GM21447 (cell line): Measurements from ENCODE around the gene MCL1.
A peak's percentile ranks its signal among the peaks of the same experiment; 100 is the strongest.
"Not testable (repeated sequence)": the region's sequence is repeated elsewhere in the genome, so short reads cannot be mapped to it uniquely, and the experiment has no call there.

Experiments used
- ATAC-seq: cut with Tn5 transposase; IDR thresholded peaks from one replicate; pipeline ENCODE4 v1.9.1; 2021; ENCODE audit not compliant: unreplicated experiment

Gene MCL1

DNA sequence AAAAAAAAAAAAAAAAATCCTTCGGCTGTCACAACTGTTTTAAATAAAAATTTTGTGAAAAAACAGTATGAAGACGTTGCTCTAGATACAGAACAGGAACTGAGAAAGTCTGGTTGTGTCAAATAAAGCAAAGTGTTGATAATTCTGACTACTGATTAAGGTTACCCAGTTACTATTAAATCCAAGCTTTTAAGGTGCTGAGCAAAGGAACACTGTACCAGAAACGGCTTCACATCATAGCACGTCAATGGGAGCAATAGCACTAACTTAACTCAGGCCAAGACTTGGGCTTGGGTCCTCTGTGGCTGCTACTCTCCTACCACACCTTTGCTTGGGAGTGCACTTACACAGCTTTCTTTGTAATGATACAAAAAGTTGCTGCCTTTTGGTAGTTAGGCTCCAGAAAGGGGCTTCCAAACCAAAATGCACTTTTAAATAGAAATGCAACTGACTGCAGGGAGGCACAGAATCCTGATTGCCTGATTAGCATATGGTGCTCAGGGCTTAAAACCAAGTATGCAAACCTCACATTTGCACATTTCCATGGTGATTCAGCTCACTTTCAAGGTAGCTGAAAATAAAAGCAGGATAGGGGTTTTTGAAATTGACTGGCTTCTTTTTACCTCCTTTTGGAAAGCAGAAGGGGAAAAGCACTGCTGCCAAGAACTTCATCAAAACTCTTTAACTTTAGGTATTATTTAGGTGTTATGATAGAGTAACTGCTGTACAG lies 6.3 kb downstream of the MCL1 start:
- no peak for ATAC-seq

DNA sequence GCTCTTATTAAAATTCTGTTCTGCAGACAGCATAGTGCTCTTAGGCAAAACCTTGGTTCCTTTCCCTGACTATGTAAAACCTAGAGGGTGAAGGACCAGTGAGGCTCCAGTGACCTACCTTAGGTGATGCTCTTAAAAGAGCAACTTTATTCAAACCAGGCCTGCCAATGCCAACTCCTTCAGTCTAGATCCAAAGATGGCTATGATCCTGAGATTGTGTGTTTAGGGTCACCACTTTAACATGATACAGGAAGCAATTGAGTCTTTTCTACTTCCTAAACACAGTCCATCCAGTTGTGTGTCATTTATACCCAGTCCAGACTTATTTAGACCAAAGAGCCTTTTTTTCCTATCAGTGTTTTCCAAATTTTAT lies 10.8 kb downstream of the MCL1 start:
- no peak for ATAC-seq

DNA sequence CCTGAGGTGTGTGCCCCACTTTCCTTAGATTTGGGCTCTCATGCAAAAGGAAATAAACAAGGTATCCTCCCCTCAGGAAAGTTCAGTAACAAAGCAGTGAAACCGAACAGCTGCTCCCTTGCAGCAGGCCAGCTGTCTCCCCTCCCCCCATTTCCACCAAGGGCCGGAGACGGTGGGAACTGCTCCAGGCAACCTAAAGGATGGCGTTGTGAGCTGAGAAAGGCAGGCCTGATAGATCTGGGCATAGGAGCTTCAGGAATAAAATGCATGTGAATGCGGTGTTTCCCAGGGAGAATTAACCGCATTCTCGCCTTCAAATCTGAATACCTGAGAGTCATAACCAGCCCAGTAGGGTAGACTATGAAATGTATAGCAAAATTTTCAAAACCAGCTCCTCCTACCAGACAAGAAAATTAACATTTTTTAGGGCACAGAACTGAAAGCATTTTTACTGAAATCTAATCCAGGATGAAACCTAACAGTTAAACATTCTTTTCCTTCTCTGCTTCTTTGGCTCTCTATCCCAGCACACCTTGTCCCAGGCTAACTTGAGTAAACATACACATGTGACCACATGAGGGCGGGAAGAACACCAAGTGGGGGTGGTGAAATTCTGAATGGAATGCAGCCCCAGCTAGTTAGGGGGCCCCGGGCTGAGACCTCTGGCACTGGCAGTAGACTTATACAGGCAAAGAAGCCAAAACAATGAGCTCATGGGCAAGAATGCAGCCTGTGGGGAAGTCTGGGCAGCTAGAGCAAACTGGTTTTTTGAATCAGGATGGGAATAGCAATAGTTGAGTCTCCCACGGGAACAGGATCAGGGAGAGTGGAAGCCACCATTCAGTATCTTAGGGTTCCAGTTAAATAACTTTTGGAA lies 11.5 kb downstream of the MCL1 start:
- peak; percentile 11 for ATAC-seq

DNA sequence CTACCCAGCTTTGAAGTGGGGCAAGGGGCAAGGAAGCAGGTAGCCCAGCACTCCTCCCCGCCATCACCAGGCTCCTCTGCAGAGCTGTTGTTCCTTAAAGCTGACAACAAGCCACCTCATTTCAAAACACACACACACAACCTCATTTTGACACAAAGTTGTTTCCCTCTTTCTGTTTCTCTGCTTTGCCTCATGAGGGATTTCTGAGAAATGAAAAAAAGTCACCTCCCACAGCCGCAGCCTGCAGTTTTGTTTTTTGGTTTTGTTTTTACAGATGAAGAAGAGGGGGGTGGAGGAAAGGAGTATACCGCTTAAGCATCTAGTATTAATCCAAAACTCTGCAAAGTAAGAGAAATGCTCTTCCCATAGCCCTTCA lies 12.1 kb downstream of the MCL1 start:
- peak; percentile 27 for ATAC-seq

DNA sequence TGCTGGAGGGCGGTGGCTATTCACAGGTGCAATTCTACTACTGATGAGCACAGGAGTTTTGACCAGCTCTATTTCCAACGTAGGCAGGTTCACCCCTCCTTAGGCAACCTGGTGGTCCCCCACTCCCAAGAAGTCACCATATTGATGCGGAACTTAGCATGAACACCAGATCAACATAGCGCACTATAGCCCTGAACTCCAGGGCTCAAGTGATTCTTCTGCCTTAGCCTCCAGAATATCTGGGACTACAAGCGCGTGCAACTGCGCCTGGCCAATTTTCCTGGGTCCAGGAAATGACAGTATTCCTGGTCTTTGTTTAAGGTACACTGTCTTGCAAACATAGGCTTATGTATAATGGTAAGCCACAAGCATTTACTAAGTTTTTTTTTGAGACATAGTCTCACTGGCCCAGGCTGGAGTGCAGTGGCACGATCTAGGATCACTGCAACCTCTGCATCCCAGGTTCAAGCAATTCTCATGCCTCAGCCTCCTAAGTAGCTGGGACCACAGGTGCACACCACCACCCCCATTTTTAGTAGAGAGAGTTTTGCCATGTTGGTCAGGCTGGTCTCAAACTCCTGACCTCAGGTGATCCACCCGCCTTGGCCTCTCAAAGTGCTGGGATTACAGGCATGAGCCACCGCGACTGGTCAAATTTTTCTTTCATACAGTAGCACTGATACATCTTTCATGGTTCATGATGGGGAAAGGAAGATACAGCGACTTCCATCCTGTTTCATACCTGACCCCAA lies 12.6 kb downstream of the MCL1 start:
- ATAC-seq = no peak

DNA sequence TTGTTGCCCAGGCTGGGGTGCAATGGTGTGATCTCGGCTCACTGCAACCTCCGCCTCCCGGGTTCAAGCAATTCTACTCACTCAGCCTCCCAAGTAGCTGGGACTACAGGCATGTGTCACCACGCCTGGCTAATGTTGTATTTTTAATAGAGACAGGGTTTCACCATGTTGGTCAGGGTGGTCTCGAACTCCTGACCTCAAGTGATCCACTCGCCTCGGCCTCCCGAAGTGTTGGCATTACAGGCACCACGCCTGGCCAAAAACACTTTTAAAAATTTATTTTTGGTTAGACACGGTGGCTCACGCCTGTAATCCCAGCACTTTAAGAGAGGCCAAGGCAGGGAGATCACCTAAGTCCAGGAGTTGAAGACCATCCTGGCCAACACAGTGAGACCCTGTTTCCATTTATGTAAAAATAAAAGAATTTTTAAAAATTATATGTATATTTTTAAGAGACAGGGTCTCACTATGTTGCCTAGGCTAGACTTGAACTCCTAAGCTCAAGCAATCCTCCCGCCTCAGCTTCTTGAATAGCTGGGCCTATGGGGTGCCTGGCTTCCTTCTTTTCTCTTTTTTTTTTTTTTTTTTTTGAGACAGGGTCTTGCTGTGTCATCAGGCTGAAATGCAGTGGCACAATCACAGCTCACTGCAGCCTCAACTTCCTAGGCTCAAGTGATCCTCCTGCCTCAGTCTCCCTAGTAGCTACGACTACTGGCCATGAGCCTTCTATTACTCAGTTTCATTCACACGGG lies 14.0 kb downstream of the MCL1 start:
- not testable (repeated sequence) for ATAC-seq

DNA sequence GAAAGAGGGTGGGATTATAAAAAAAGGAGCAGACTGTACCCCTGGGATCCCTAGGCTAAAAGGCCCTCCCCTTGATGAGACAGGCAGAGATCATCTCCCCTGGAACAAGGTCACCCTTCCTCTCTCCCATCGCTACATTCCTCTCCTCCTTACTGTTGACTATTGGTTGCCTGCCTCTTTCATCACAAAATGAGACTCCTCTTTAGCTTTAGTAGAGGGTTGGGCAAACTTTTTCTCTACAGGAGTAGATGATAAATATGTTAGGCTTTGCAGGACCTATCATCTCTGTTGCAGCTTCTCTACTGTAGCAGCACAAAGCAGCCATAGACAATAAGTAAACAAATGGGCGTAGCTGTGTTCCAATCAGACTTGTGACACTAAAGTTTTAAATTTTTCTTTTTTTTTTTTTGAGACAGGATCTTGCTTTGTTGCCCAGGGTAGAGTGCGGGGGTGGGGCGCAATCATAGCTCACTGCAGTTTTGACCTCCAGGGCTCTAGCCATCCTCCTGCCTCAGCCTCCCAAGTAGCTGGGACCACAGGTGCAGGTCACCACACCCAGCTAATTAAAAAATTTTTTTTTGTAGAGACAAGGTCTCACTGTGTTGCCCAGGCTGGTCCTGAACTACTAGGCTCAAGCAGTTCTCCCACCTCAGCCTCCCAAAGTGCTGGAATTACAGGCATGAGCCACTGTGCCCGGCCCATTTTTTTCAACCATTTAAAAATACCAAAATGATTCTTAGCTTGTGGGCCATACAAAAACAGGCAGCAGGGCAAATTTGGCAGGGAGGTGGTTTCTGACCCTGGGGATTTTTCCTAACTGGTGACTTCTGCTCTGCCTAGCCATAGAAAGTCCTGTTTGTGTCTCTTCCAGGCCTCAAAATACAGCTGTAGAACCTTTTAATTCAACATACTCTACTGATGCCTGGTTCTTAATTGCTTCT lies 15.1 kb downstream of the MCL1 start:
- ATAC-seq = no peak

DNA sequence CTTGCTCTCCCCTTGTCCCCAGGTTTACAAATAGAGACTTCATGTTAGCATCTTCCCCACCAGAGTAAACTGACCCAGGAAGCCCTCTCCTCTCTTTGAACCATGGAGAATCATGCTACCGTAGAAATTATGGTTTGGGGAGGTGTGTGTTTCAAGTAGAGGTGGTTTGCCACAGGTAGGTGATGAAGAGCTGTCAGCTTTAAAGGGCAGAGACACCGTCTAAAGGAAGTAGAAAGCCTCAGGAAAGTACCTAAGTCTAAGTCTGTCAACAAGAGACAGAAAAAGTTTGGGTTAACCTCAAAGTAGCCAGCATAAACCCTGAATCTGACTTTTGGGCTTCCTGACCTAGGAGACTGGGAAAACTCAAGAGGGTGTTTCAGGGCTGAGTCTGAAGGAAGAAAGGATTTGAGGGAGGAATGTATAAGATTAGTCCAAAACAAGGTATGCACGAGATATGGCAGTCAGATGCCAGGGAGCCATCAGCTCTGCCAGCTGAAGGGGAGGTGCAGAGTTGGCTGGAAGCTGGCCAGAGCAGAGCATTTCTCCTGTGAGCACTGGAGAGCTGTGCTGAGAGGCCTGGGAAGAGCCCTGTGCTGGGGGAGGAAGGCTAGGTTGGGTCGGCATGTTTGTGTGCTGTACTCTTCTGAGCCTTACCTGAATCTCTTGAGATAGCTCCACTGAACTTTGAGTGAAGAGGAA lies 15.9 kb downstream of the MCL1 start:
- ATAC-seq = peak; percentile 27

DNA sequence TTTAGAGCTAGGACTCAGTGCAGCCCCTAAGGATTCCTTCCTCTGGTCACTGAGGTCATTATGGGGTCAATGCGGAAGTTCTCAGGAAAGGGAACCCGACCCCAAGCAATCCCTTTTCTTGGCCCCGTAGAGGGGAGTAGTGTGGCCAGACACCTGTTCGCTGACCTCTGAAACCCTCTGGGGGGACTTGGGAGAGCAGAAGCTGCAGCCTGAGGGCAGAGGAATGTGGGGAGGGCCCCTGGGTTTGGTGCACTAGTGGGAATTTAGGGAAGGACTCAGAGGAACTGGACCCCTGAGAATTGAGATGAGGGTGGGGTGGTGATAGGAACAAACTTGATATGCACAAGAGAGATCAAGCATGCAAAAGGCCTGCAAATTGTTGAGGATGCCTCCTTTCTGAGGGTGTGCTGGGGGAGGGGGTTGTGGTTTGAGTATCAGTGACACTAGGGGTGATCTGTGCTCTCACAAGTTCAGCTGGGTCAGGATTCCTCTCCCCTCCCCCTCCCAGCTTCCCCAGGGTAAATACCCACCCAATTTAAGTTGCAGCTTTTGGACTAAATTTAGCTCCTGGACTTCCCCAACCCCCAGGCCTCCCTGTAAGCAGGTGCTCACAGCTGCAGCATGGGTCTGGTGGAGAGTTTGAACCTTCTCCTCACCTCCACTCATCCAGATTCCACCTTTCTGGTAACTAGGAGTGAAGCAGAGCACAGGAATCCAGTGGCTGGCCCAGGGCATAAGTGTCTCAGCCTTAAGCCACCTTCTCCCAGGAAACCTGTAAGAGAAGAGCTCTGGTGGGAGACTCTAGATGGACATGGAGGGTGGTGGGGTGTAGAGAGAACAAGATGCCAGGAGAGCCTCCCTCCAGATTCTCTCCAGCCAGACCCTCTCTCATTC lies 16.7 kb downstream of the MCL1 start:
- peak; percentile 35 for ATAC-seq

DNA sequence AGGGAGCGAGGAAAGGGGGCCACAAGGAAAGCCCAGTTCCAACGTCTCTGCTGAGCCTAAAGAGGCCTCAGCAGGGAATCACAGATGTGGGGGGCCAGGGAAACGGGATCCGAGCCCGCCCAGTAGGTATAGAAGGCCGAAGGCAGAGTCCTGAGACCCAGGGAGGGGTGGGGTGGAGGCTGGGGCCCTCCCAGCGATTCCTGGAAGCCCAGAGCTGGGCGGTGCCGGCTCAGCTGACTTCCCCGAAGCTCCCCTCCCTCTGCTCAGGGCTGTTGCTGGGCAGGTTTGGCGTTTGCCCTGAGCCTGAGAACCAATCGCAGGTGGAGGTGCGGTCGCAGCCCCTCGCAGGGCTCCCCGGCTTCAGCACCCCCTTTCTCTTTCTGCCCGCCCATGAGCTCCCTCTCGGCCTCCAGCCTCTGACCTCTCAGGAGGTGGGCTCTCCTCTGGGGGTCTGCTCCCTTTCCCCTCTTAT lies 17.4 kb downstream of the MCL1 start:
- peak; percentile 30 for ATAC-seq

DNA sequence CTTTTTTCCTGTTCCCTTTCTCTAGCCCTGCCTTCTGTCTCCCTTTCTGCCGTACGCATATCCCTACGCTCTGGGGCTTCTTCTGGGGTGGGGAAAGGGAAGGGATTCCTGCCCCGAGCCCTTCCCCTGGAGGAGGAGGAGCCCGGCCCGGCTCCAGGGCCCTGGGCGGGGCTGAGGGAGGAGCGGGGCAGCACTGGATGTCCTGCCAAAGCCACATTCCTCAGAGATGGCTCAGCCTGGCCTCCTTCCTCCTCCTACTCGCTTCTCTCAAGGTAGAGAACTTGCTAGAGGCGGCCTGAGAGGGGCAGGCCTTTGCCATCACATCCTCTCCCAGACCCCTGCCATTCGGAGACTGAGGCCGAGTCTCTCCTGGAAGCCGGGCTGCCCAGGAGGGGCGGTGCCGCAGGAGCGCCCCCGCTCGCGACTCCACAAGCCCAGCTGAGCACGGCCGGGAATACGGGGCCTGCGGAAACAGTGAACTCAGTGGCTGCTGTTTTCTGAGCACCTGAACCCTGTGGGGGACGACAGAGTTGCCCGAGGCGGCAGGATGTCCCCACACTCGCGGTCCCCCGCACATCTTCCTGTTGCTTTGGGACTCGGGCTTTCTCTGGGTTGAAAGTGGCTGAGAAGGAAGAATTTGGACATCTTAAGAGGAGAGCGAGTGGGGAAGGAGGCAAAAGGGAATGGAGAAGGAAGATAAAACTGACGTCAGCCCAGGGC lies 18.0 kb downstream of the MCL1 start:
- ATAC-seq = peak; percentile 18

DNA sequence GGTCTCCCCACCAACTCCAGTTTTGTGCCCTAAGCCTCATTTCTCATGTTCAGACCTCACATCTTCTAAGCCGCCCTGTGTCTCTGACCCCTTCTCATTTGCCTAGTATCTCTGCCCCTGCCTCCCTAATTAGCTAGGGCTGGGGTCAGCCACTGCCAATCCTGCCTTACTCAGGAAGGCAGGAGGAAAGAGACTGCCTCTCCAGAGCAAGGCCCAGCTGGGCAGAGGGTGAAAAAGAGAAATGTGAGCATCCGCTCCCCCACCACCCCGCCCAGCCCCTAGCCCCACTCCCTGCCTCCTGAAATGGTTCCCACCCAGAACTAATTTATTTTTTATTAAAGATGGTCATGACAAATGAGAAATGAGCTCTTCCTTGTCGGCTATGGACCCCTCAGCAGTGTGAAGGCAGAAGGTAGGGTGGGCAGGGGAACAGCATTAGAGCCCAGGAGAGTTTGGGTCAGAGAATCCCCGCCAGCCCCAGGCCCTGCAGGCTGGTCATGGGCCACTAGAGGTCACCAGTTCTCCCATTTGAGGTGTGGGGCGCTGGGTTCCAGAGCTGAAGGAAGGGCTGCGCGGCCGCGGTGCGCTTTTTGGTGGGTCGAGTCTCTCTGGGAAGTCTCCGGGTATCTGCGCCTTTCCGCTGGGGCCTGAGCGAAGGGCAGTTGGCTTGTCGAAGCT lies 18.7 kb downstream of the MCL1 start:
- peak; percentile 29 for ATAC-seq

DNA sequence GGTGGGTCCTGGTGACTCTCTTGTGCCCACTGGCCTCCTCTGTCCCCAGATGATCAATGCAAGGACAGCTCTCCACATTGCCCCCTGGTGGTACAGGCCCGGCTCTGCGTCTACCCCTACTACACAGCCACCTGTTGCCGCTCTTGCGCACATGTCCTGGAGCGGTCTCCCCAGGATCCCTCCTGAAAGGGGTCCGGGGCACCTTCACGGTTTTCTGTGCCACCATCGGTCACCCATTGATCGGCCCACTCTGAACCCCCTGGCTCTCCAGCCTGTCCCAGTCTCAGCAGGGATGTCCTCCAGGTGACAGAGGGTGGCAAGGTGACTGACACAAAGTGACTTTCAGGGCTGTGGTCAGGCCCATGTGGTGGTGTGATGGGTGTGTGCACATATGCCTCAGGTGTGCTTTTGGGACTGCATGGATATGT lies 19.4 kb downstream of the MCL1 start:
- ATAC-seq = no peak

DNA sequence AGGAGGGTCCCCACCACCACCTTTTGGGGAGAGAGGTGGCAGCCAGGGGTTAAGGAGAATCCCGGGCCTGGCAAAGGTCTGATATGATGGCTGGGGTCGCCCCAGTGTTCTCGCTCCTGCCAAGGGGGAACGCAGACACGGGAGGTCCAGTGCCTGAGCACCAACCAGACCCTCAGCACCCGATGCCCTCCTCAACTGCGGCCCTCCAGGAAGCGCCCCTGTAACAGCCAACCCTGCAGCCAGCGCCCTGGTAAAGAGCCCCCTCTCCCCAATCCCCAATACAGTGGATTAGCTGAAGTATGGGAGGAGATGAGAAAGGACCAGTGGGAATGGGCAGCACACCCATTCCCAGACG lies 19.8 kb downstream of the MCL1 start:
- ATAC-seq = no peak

DNA sequence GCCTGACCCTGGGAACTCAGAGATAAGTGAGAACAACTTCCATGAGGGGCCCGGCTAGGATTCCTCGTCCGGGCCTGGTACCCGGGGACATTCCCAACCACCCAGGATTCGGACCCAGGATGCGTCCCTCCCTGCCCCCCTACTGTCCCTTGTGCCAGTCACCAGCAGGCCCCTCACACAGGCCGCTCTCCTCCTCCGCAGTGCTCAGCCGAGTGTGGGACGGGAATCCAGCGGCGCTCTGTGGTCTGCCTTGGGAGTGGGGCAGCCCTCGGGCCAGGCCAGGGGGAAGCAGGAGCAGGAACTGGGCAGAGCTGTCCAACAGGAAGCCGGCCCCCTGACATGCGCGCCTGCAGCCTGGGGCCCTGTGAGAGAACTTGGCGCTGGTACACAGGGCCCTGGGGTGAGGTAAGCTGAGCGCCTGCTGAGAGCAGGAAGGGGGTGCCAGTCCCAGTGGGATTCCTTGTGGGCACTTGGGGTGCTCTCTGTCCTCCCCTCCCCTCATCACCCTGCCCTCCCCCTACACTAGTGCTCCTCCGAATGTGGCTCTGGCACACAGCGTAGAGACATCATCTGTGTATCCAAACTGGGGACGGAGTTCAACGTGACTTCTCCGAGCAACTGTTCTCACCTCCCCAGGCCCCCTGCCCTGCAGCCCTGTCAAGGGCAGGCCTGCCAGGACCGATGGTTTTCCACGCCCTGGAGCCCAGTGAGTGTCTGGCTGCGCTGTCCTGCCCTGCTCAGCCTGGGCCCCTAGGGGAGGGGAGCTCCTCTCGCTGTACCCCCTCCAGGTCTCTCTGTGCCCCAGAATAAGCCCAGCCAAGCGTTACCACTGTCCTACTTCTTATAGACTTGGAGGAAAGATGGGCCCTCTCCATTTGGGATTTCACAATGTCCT lies 20.4 kb downstream of the MCL1 start:
- no peak for ATAC-seq

DNA sequence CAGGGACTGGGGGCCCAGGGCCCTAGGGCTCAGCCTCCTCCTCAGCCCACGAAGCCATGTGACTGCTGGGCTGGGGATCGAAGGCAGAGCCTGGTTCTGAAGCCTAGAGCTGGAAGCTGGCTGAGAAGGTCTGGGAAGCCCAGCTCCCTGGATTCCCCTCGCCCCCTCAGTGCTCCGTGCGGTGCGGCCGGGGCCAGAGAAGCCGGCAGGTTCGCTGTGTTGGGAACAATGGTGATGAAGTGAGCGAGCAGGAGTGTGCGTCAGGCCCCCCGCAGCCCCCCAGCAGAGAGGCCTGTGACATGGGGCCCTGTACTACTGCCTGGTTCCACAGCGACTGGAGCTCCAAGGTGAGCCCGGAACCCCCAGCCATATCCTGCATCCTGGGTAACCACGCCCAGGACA lies 21.1 kb downstream of the MCL1 start:
- ATAC-seq = no peak
